IMR-90 (cell line): ENCODE data around the gene KCTD10.

Source experiments
- CEBPB ChIP-seq: IDR thresholded peaks from 2 replicates; pipeline ENCODE4 v1.6.1; 2012; ENCODE audit warnings: low read depth, low read length, improper control_type of control experiment
- POLR2A ChIP-seq: IDR thresholded peaks from 2 replicates; pipeline ENCODE4 v1.6.1; 2012; ENCODE audit warnings: mild to moderate bottlenecking, low read depth, low read length
- RAD21 ChIP-seq: IDR thresholded peaks from 2 replicates; pipeline ENCODE4 v1.6.1; 2012; ENCODE audit warnings: low read length, improper control_type of control experiment
- RCOR1 ChIP-seq: IDR thresholded peaks from 2 replicates; pipeline ENCODE4 v1.6.1; 2012; ENCODE audit warnings: mild to moderate bottlenecking, low read length, improper control_type of control experiment; ENCODE audit not compliant: insufficient replicate concordance
- RFX5 ChIP-seq: IDR thresholded peaks from 2 replicates; pipeline ENCODE4 v1.8.0; 2012; ENCODE audit warnings: low read depth, mild to moderate bottlenecking, low read length, moderate library complexity
- SMC3 ChIP-seq: fragments of 150-350 bp; IDR thresholded peaks from 2 replicates; pipeline ENCODE4 v1.6.1; 2016; ENCODE audit warnings: low read depth, mild to moderate bottlenecking, antibody characterized with exemption, low read length, moderate library complexity
- USF2 ChIP-seq: fragments of 150-350 bp; IDR thresholded peaks from 2 replicates; pipeline ENCODE4 v1.6.1; 2017; ENCODE audit warnings: mild to moderate bottlenecking, antibody characterized with exemption, low read length, low read depth
- TF ChIP-seq, protein P1 (sequence below): conservative IDR thresholded peaks from 2 replicates; pipeline ENCODE4 v1.5.1; 2012; ENCODE audit warnings: mild to moderate bottlenecking, low read depth, low read length, improper control_type of control experiment

DNA sequence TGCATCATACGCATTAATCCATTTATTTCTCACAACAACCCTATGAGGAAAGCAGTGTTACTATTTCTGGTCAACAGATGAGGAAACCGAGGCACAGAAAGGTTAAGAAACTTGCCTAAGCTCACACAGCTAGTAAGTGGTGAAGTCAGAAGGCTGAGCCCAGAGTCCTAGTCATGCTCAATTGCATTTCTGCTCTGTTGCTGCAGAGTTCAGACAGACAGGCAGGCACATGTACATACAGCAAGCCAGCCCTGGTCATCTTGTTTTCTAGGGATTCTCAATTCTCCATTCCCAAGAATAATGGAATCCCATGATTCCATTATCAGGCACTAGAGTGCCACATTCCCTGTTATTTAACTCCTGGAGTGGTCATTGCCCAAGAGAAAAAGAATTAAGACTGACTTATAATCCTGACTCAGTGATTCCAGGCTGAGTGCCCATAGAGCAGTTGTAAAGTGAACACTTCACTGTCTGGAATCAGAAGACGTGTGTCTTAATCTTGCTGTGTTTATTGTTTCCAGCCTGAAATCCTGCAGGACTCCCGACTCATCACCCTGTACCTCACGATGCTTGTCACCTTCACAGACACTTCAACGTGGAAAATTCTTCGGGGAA is 11.1 kb upstream of the KCTD10 start:
- TF ChIP-seq, protein P1, sequence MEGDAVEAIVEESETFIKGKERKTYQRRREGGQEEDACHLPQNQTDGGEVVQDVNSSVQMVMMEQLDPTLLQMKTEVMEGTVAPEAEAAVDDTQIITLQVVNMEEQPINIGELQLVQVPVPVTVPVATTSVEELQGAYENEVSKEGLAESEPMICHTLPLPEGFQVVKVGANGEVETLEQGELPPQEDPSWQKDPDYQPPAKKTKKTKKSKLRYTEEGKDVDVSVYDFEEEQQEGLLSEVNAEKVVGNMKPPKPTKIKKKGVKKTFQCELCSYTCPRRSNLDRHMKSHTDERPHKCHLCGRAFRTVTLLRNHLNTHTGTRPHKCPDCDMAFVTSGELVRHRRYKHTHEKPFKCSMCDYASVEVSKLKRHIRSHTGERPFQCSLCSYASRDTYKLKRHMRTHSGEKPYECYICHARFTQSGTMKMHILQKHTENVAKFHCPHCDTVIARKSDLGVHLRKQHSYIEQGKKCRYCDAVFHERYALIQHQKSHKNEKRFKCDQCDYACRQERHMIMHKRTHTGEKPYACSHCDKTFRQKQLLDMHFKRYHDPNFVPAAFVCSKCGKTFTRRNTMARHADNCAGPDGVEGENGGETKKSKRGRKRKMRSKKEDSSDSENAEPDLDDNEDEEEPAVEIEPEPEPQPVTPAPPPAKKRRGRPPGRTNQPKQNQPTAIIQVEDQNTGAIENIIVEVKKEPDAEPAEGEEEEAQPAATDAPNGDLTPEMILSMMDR, result no peak
- TF ChIP-seq RAD21, result no peak
- no peak for TF ChIP-seq USF2
- TF ChIP-seq RCOR1, result no peak
- no peak for TF ChIP-seq POLR2A
- TF ChIP-seq RFX5, result no peak
- no peak for TF ChIP-seq CEBPB
- no peak for TF ChIP-seq SMC3
